ENCODE data around the gene ADH1C.
"Not testable (repeated sequence)": the region's sequence is repeated elsewhere in the genome, so short reads cannot be mapped to it uniquely, and the experiment has no call there.

ADH1C gene

DNA sequence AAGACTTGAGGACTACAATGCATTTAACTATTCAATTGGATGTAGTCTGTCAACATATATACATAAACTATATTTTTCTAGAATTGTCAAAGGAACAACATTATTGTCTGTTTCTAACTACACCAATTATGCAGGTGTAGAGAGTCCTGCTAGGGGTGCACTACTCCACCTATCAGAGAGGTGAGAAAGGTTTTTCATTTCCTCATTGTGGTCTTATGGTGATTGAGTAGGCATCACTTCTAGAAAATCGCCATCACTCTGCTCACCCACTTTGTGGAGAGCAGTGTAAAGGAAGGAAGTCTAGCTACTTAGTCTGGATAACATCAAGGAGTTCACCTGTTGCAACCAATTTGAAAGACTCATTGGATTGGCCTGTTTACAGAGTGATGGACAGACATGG lies 4.4 kb upstream of the ADH1C start:
- DNase-seq, result no peak

DNA sequence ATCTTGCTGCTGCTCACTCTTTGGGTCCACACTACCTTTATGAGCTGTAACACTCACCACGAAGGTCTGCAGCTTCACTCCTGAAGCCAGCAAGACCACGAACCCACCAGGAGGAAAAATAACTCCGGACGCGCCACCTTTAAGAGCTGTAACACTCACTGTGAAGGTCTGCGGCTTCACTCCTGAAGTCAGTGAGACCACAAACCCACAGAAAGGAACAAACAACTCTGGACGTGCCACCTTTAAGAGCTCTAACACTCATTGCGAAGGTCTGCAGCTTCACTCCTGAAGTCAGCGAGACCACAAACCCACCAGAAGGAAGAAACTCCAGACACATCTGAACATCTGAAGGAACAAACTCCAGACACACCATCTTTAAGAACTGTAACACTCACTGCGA lies 3.6 kb upstream of the ADH1C start:
- not testable (repeated sequence) for DNase-seq

DNA sequence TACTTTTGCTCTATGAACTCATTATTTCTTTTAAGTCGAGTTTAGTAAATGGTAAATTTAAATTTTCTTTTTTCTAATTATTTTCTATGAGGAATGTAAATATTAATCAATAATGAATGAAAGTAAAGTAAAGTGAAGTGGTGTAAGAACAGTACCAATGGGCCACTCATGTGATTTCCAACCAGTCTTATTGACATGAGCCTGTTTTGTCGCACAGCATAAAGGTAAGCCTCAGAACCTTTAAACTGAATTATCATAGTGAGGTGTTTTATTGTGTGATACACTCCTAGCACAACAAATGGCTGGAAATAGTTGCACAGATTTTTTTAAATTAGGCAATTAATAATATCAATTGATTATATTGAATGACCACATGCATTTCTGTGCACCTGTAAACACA lies 1.1 kb downstream of the ADH1C start:
- no peak for DNase-seq

DNA sequence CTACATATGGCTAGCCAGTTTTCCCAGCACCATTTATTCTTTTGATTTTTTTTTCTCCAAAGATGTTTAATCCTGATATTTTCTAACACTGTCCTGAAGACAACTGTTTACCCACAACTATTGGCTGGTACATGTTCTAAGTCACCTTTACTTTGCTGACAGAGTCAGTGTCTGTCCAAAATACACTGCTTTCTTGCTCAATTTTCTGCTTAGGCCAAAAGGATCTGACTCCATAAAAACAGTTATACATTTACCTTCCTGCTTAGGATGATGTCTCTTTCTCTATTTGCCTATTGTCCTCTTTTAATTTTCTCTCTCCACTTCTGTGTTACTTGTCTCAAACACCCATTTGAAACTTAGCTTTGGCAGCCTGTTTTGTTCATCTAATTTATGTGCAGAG lies 3.2 kb downstream of the ADH1C start:
- no peak for DNase-seq

DNA sequence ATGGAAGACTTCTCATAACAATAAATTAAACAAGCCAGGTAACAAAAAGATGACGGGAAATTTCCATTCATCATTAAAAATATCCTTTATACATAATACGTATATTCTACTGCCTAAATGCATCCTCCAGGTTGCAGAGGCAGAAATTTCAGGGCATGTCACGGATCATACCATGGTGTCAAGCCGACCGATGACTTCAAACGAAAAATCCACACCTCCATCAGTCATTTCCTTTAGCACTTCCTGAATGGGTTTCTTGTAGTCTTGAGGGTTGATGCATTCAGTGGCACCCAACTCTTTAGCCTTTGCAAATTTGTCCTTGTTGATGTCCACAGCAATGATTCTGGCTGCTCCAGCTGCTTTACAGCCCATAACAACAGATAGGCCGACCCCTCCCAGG lies 9.9 kb downstream of the ADH1C start:
- not testable (repeated sequence) for DNase-seq

DNA sequence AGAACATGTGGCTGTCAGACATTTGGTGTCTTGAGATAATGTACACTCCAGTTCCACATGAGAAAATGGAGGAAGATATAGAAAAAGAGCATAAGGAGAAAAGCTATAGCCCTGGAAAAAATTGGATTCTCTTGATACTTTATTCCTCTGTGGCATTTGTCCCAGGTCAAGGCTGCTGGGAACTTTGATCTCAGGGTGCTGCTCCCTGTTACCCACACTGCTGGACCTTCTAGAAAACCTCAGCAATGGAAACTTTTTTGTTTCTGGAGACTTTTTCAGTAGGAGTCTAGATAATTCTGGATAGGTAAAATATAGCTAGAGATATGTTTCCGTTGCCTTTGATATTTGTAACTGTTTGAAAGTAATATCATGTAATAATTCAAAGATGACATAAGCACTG lies 11.1 kb downstream of the ADH1C start:
- DNase-seq, result no peak

DNA sequence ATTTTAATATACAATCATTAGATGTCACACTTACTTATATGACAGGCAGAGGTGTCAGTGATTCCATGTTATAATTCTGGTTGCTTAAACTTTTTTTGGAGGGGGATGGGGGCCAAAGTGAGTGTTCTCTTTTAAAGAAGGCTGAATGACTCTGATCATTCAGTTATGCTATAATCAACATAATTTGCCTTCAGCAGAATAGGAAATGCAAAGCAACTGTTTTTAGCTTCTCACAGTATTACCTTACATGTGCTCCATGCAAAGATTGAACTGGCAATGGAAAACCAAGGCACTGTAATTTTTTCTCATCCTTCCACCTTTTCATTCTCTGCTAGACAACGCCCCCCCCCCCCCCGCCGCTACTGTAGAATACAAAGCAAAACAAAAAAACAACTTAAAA lies 13.4 kb downstream of the ADH1C start:
- no peak for DNase-seq

DNA sequence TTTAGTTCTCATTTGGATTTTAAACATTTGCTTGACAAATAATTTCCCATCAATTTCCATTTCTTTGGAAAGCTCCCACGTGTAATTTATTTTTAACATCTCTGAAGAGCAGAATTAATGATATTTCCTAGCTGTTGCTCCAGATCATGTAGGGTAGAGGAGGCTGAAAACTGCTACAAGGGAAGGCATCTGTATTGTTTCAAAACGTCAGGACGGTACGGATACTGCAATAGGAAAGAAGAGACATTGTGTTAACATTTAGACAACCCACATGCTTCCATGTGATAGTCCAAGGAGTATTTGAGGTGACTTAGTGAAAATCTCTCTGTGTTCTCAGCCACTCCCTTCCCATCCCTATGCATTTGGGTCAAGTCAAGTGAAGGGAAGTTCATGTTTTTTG lies 16.0 kb downstream of the ADH1C start:
- DNase-seq, result no peak

DNA sequence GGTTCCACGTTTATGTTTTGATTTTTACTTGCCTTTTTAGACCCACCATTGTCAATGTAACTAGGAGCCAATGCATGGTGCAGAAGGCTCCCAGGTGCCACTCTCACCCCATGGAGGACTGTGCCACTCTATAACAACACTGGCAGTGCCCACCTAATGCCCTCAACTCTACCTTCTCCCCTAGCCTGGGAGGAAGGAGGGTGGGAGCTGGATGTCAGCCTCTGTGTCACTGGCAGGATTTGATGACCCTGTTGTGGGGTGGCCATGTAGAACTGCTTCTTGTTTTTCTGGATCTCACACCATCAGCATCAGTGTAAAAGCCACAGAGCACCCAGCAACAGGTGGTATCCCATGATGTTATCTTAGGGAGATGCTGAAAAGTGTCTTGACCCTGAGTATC lies 17.7 kb downstream of the ADH1C start:
- no peak for DNase-seq

DNA sequence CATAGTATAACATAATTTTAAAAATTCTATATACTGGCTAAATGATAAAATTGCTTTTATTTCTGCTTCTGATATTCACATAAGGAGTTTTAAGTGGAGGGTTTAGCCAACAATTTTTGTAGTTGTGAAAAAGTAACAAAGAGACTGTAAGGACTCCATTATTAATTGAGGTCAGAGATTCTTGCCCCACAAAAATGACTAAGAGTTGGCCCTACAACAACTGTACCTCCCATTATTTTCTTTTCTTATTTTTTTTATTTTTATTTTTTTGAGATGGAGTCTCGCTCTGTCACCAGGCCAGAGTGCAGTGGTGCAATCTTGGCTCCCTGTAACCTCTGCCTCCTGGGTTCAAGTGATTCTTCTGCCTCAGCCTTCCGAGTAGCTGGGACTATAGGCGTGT lies 21.9 kb downstream of the ADH1C start:
- DNase-seq, result no peak

DNA sequence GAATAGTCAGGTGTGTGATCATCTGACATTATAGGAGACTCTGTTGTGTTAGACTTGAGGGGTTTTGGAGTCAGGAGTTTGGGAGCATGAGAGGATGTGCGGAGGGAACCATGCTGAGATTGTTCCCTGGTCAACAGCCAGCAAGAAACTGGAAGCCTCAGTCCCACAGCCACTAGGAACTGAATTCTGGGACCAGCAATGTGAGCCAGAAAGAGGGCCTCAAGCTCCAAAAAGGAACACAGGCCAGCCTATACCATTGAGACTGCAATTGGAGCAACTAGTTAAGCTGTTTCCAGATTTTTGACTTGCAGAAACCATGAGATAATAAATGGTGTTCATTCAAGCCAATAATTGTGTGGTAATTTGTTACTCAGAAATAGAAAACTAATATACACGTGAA lies 22.7 kb downstream of the ADH1C start:
- DNase-seq, result no peak

DNA sequence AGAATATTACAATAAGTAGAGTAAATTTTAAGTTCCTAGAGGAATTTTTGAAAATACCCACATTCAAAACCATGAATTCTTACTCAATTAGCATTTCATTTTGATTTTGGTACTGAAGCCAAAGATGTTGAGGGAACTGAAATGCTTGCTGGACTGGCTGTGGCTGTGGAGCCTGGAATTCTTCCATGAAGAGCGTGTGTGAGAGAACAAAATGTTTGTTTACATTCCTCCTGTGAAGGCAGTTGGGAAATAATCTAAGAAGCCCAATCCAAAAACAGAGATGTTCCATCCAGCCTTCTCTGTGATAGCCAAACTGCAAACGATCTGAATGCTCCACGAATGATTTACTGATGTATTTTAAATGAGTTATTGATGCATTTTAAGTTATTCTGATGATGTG lies 27.6 kb downstream of the ADH1C start:
- DNase-seq, result no peak

DNA sequence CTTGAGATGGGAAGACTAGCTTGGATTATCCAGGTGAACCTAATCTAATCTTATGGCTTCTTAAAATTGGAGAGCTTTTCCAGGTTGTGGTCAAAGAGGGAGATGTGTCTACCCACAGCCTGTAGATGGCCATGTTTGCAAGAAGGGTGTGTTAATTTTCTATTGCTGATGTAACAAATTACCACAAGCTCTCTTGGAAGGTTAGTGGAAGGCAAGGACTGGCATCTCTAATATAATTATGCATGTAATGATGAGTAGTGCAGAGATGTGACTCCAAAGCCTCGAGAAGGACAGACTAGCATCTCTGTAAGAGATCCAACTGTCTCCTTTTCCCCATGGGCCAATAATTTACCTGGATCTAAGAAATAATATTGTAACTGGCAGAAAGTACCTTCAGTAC lies 28.2 kb downstream of the ADH1C start:
- no peak for DNase-seq

DNA sequence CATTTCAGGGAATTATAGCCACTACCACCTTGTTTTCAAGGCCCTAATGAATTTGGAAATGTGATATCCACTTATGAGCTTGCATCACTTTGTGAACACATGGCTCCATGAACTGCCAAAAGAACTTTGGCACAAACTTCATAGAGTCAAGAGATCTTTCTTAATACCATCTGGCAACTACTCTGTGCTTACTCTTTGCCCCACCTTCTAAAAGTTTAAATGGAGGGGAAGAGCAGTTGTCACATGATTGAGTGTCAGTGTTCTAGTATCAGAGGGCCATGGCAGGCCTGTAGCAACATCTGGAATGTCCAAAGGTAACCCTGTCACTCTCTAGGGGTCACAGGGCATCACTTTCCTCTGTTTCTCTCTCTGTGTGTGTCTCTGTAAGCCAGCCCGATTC lies 28.8 kb downstream of the ADH1C start:
- no peak for DNase-seq

DNA sequence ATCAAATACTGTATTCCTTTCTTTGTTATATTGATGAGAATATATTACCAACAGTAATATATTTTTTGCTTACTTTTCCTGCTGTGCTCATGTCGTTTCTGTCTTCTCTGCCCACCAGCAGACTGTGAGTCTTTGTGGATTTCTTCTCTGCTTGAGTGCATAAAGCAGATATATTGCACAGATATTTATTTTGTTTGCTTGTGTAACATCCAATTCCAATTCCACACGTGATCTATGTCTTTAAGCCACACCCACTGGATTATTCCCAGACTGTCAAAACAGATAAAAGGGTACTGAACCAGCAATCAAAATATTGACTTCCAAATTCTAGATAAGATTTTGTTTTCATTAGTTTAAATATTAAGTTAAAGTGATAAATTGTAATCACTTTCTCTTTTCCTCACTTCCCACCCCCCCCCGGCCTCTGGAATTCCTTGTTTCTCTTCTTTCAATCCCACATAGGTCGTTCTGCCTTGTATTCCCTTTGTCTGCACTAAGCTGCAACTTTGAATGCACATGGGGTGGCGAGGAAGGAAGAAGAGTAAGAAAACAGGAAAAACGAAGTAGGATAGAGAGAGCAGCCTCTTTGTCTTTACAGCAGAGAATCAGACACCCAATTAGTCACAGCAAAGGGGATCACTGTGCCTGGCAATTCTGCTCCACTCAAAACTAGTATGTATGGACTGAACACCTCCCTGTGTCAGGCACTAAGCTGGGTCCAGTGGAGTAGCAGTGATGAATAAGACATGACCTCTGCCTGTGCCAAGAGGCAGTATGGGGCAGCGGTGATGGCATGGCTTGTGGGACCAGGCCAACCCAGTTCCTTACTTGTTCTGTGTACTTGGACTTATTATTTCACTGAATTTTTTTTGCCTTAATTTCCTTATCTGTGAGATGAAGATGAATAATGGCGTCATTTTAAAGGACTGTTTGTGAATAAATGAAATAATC lies 31.0 kb downstream of the ADH1C start, which contains the start of gene ADH1B:
Gene ADH1B, minus strand, starts transcription at position 161 of the 951 bp plus-strand sequence. Its CDS starts 70 bp downstream, at position 91.
- no peak for DNase-seq

DNA sequence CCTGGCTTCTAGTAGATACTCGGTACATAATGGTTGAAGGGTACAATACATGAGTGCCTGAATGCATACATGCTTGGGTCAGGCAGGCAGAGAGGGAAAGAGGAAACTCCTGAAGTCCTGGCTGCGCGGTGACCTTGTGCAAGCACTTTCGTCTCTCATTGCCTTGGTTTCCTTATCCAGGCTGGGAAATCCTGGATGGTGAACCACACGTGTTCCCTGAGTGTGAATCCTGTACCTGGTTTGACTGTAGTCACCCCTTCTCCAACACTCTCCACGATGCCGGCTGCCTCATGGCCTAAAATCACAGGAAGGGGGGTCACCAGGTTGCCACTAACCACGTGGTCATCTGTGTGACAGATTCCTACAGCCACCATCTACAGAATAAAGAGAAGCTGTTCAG lies 34.7 kb downstream of the ADH1C start:
- DNase-seq, result not testable (repeated sequence)

DNA sequence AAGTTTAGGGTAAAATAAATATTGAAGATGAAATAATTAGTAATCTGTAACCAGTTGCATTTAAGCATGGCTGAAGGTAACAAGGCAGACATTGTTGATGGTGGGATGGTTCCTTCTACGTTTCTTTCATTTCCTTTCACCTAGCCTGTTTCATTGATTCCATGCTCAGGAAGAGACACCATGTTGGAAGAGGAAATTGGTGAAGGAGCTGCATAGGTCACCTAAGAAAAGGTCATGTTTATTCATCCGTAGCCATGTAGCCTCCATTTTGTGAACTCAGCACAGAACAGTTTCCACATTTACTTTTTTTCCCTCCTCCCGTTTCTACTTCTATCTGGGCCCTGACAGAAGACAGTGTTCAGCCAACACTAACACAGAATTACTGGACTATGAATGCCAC lies 35.2 kb downstream of the ADH1C start:
- DNase-seq, result no peak

DNA sequence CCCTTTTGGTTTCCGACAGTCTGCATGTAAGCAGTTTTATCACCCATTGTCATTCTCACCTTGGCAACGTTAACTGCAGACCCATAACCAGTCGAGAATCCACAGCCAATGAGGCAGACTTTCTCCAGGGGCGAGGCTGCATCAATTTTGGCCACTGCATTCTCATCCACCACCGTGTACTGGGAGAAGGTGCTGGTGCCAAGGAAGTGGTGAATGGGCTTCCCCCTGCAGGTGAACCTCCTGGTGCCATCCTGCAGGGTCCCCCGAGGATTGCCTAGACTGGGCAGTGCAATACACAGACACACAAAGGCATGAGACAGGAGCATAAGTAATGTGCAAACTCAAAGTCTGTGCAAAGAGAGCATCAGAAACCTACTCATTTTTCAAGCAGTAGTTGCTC lies 36.7 kb downstream of the ADH1C start:
- DNase-seq, result no peak

DNA sequence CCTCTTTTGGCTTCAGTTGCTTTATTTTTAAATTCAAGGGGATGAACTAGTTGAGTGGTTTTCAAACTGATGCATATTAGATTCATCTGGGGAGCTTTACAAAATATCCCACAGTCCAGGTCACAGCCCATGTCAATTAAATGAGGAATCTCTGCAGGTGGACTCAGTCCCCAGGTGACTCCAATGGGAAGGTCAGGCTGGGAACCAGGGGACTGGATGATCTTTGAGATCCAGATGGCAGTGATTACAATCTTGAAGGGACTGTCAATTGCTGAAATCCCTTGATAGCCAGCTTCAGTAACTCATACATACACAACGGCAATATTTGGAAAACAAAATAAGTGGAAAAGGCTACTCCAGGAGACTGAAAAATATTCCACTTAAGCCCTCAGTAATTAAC lies 38.3 kb downstream of the ADH1C start:
- DNase-seq, result no peak

DNA sequence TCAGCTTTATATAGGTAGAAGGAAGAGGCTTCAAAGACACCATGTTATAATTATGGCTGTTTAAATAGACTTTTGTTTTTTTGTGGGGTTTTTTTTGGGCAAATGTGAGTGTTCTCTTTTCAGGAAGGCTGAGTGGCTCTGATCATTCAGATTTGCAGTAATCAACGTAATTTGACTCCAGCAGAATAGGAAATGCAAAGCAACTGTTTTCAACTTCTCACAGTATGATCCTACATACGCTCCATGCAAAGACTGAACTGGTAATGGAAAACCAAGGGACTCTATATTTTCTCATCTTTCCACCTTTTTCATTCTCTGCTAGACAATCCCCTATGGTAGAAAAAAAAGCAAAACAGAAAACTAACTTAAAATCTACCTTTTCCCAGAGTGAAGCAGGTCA lies 42.2 kb downstream of the ADH1C start:
- DNase-seq, result no peak

DNA sequence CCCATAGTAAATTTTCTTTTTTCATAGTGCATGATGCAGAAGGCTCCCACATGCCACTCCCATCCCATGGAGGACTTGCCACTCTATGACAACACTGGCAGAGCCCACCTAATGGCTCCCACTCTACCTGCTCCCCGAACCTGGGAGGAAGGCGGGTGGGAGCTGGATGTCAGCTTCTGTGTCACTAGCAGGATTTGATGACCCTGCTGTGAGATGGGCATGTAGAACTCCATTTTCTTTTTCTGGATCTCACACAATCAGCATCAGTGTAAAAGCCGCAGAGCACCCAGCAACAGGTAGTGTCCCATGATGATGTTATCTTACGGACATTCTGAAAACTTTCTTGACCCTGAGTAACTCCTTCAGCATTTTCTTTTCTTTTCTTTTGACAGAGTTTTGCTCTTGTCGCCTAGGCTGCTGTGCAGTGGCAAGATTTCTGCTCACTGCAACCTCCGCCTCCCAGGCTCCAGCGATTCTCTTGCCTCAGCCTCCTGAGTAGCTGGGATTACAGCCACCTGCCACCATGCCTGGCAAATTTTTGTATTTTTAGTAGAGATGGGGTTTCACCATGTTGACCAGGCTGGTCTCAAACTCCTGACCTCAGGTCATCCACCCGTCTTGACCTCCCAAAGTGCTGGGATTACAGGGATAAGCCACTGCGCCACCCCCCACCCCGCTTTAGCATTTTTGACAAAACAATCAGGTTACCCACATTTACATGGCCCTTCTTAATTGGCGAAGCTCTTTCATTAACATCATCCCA lies 46.7 kb downstream of the ADH1C start:
- no peak for DNase-seq

DNA sequence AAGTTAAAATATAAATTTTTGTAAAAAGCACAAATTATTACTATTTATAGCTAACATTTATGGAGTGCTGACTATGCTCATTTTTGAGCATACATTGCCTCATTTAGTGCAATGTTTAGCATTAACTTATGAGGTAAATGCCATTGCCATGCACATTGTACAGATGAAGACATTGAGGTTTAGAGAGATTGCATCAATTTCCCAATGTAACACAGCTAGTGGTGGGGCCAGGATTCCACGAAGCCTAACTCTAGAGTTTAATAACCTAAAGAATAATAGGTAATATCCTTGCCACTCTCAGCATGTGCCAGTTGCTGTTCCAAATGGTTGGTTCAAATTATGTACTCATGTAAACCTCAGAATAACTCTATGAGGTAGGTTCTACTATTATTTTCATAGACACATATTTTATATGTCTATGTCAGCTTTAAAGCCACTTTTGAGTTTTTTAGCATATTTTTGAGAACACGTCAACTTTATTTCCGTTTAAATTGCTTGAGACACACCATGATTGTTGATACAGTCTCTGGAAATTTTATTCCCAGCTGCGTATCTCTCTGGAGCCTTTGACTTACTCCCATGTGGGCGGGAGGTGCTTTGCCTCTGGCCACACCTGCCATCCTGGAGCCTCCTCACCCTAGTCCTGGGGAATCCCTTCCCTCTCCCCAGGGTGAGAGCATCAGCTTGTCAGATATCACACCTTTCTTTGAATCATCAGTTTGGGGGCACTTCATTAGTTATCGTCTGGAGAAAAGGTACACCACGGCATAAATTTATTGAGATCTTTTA lies 51.0 kb downstream of the ADH1C start:
- DNase-seq, result no peak

DNA sequence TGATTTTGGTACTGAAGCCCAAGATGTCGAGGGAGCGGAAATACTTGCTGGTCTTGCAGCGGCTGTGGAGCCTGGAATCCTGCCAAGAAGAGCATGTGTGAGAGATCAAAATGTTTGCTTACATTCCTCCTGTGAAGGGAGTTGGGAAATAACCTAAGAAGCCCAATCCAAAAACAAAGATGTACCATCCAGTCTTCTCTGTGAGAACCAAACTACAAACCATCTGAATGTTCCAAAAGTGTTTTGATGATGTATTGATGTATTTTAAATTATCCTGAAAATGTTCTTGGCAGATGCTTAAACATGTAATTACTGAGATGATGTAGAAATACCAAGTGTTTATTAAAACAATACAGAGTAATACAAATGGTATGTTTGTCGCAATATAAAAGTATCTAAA lies 51.6 kb downstream of the ADH1C start:
- DNase-seq, result no peak
